CD14-positive monocyte (primary cell): ENCODE results near the gene ZSCAN29. TPM values are rescaled to one million over a fixed set of nuclear protein-coding genes. Genes with fewer than 3 reads are reported as not detected.

Experiments
- DNase-seq, 3 donors: peaks; one replicate each; pipeline ENCODE4 v3.0.0-alpha.2; 2011 to 2022
- H2AFZ ChIP-seq: 2 replicates; pipeline ENCODE4 v1.6.0; 2012; ENCODE audit warnings: mild to moderate bottlenecking, low read depth, low read length, inconsistent platforms; ENCODE audit not compliant: insufficient read depth, poor library complexity, severe bottlenecking
- H3K27ac ChIP-seq, 2 donors: 1 replicate in 1 of 2; 2 replicates in 1 of 2; pipeline ENCODE4 v1.5.1; 2012 to 2013; ENCODE audit warnings: low read length in 2 of 2, control low read depth in 1 of 2, inconsistent platforms in 1 of 2, low read depth in 1 of 2, mild to moderate bottlenecking in 1 of 2
- H3K27me3 ChIP-seq, 2 donors: one replicate each; pipeline versions ENCODE4 v1.6.0 to v1.6.1; 2011 to 2013; ENCODE audit warnings: low read length in 2 of 2; ENCODE audit not compliant: control insufficient read depth in 2 of 2, insufficient read depth in 2 of 2
- H3K36me3 ChIP-seq, 2 donors: replicated peaks in 1 of 2; 1 replicate in 1 of 2; 2 replicates in 1 of 2; pipeline versions ENCODE4 v1.5.1 to v1.6.1; 2012 to 2013; ENCODE audit warnings: low read length in 2 of 2, control low read depth in 1 of 2, inconsistent platforms in 1 of 2, mild to moderate bottlenecking in 1 of 2; ENCODE audit not compliant: insufficient read depth in 2 of 2, control insufficient read depth in 1 of 2
- H3K4me1 ChIP-seq, 2 donors: 1 replicate in 1 of 2; 2 replicates in 1 of 2; pipeline versions ENCODE4 v1.5.1 to v1.6.1; 2012 to 2013; ENCODE audit warnings: low read length in 2 of 2, control low read depth in 1 of 2, inconsistent platforms in 1 of 2, mild to moderate bottlenecking in 1 of 2, moderate library complexity in 1 of 2; ENCODE audit not compliant: insufficient read depth in 2 of 2, control insufficient read depth in 1 of 2
- H3K4me2 ChIP-seq: replicated peaks from 2 replicates; pipeline ENCODE3; 2012; ENCODE audit warnings: low read length, moderate library complexity, mild to moderate bottlenecking; ENCODE audit not compliant: poor library complexity, severe bottlenecking; ENCODE audit errors: extremely low read depth
- H3K4me3 ChIP-seq, 3 experiments: fragments of 200-600 bp in 1 of 3; sonication (generic) in 1 of 3; replicated peaks in 1 of 3; 1 replicate in 2 of 3; 2 replicates in 1 of 3; pipeline ENCODE4 v1.5.1; 2011 to 2013; ENCODE audit warnings: low read length in 3 of 3, mild to moderate bottlenecking in 3 of 3, control low read depth in 2 of 3, low read depth in 2 of 3, inconsistent platforms in 1 of 3, moderate library complexity in 1 of 3
- H3K79me2 ChIP-seq: 2 replicates; pipeline ENCODE4 v1.6.0; 2012; ENCODE audit warnings: mild to moderate bottlenecking, control low read depth, inconsistent platforms, low read length, moderate library complexity; ENCODE audit not compliant: insufficient read depth
- H3K9ac ChIP-seq: 2 replicates; pipeline ENCODE4 v1.6.0; 2017; ENCODE audit warnings: low read length, mild to moderate bottlenecking; ENCODE audit not compliant: insufficient read depth, poor library complexity, severe bottlenecking
- H3K9me3 ChIP-seq, 2 donors: replicated peaks in 1 of 2; 1 replicate in 1 of 2; 2 replicates in 1 of 2; pipeline versions ENCODE4 v1.5.1 to v1.6.1; 2012 to 2013; ENCODE audit warnings: low read length in 2 of 2, control low read depth in 1 of 2; ENCODE audit not compliant: control insufficient read depth in 1 of 2, insufficient read depth in 1 of 2
- H4K20me1 ChIP-seq: 2 replicates; pipeline ENCODE4 v1.6.0; 2012; ENCODE audit warnings: mild to moderate bottlenecking, low read length, control low read depth, moderate library complexity; ENCODE audit not compliant: insufficient read depth
- H3K27ac Mint-ChIP-seq, 7 donors: one replicate each; pipeline ENCODE4 v1.8.0; 2020; ENCODE audit warnings: mild to moderate bottlenecking in 7 of 7, mixed read lengths in 7 of 7, moderate library complexity in 6 of 7, inconsistent platforms in 2 of 7
- H3K27me3 Mint-ChIP-seq, 3 donors: one replicate each; pipeline ENCODE4 v1.8.0; 2021 to 2022; ENCODE audit warnings: low read depth in 3 of 3, mild to moderate bottlenecking in 3 of 3, mixed read lengths in 3 of 3, moderate library complexity in 3 of 3, inconsistent platforms in 1 of 3
- H3K36me3 Mint-ChIP-seq, 2 donors: one replicate each; pipeline ENCODE4 v1.8.0; 2020; ENCODE audit warnings: mixed read lengths in 2 of 2, inconsistent platforms in 1 of 2, mild to moderate bottlenecking in 1 of 2
- H3K4me1 Mint-ChIP-seq: one replicate; pipeline ENCODE4 v1.8.0; 2020; ENCODE audit warnings: mild to moderate bottlenecking, mixed read lengths
- H3K4me3 Mint-ChIP-seq, 2 donors: one replicate each; pipeline ENCODE4 v1.8.0; 2020; ENCODE audit warnings: mild to moderate bottlenecking in 2 of 2, mixed read lengths in 2 of 2, moderate library complexity in 1 of 2
- H3K9me3 Mint-ChIP-seq, 7 donors: one replicate each; pipeline ENCODE4 v1.8.0; 2020 to 2022; ENCODE audit warnings: mixed read lengths in 7 of 7, mild to moderate bottlenecking in 6 of 7, moderate library complexity in 6 of 7, inconsistent platforms in 2 of 7
- CTCF ChIP-seq: fragments of 200-600 bp; IDR thresholded peaks from one replicate; pipeline ENCODE4 v1.8.0; 2022; ENCODE audit warnings: antibody characterized with exemption, mild to moderate bottlenecking
- WGBS: methylation state at CpG from one replicate; pipeline ENCODE4 v1.1.5; 2013; ENCODE audit warnings: missing lambda C conversion rate; ENCODE audit not compliant: insufficient coverage; 5-methylcytosine and 5-hydroxymethylcytosine counted together
- intact Hi-C, 2 donors: fragments of 100-400 bp; cut with micrococcal nuclease; formaldehyde crosslinking; loops; one replicate each; pipeline versions ENCODE4 v1.15.0 to v1.15.1; 2023
- polyA plus RNA-seq, 3 donors: library from polyadenylated mRNA; depleted of rRNA in 1 of 3; unstranded in 2 of 3; stranded (reverse) in 1 of 3; fragments of 300-500 nt in 2 of 3; fragments of >200 nt in 1 of 3; fragmentation: Illumina TruSeq in 2 of 3; gene quantifications; 1 replicate in 2 of 3; 2 replicates in 1 of 3; pipeline ENCODE4 v1.2.3, GENCODE V29; 2012 to 2021

ZSCAN29 gene
- polyA plus RNA-seq, 3 donors: 2.6 to 7.4 (median 4.3) TPM

GRCh38 chr15:43317566-43318184 is 53.2 kb downstream of the ZSCAN29 start:
- intact Hi-C loops: no loop called here
- Histone ChIP-seq H3K27ac (no peak overlapping the region), H3K36me3 (no peaks in the 10 kb centered on the region), H3K9ac (no peak overlapping the region), H3K4me2 (no peak overlapping the region), H3K79me2 (no peaks in the 10 kb centered on the region), H3K4me3 (no peak overlapping the region), H4K20me1 (no peaks in the 10 kb centered on the region), H3K4me1 (no peaks in the 10 kb centered on the region), H3K27me3 (no peaks in the 10 kb centered on the region), H2AFZ (no peak overlapping the region), H3K9me3 (no peaks in the 10 kb centered on the region)
- Mint-ChIP-seq H3K4me1 (peaks cover 3% of the 10 kb centered on the region), H3K27ac (no peak overlapping the region), H3K4me3 (no peak overlapping the region), H3K9me3 (no peaks in the 10 kb centered on the region), H3K36me3 (no peaks in the 10 kb centered on the region), H3K27me3 (peaks cover 0 to 11% (median 3%) of the 10 kb centered on the region in 3 donors)
- no peak for DNase-seq
- TF ChIP-seq CTCF: no peak
- 100% methylated on average over 5 of the region's 8 CpGs for WGBS

DNA sequence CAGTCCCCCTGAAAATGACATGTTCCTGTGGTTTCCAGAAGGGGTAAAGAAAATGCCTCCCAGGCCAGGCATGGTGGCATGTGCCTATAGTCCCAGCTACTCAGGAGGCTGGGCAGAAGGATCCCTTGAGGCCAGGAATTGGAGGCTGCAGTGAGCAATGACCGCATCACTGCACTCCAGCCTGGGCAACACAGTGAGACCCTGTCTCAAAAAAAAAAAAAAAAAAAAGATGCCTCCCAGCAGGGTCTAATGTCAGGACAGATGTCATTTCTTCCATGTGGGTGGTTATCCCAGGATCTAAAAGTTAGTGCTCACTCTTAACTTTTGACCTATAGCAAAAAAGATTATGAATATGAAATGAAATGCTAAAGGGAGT is 53.9 kb downstream of the ZSCAN29 start:
- H3K9me3 ChIP-seq: no peaks in the 10 kb centered on the region
- no peak for DNase-seq
- intact Hi-C loops: no loop called here
- H3K27ac ChIP-seq: no peak overlapping the region
- Mint-ChIP-seq H3K9me3 (no peaks in the 10 kb centered on the region), H3K4me1 (peaks cover 3% of the 10 kb centered on the region), H3K4me3 (no peak overlapping the region), H3K36me3 (no peaks in the 10 kb centered on the region), H3K27me3 (peaks cover 0 to 9% (median 3%) of the 10 kb centered on the region in 3 donors), H3K27ac (no peak overlapping the region)
- H3K4me2 ChIP-seq: no peak overlapping the region
- no peaks in the 10 kb centered on the region for H3K79me2 ChIP-seq
- 80% methylated on average over 1 of the region's 1 CpG for WGBS
- no peaks in the 10 kb centered on the region for H3K27me3 ChIP-seq
- no peaks in the 10 kb centered on the region for H4K20me1 ChIP-seq
- no peaks in the 10 kb centered on the region for H3K4me1 ChIP-seq
- no peak overlapping the region for H3K4me3 ChIP-seq
- no peak overlapping the region for H3K9ac ChIP-seq
- H3K36me3 ChIP-seq: no peaks in the 10 kb centered on the region
- H2AFZ ChIP-seq: no peak overlapping the region
- TF ChIP-seq CTCF: no peak
